ENCODE data around the gene NMU. TPM values are rescaled to one million over a fixed set of nuclear protein-coding genes. Genes with fewer than 3 reads are reported as not detected.

Gene NMU
- polyA plus RNA-seq, 1 donor (not counting 4 experiments of a cell fraction or from before 2014, with no cell fraction given), result 12.0 TPM

GRCh38 chr4:55613621-55614020, 22.5 kb downstream of the NMU start:
- no peaks in the 10 kb centered on the region for H3K79me2 ChIP-seq (ENCODE audit: control insufficient read depth, insufficient read depth, low read length)
- no peak overlapping the region for H2AFZ ChIP-seq (ENCODE audit: control insufficient read depth, low read length)
- H3K27me3 ChIP-seq (ENCODE audit: control insufficient read depth, extremely low read depth, insufficient read depth, low read length), result no peaks in the 10 kb centered on the region
- H4K20me1 ChIP-seq (ENCODE audit: control insufficient read depth, extremely low read depth, insufficient read depth, low read length), result no peaks in the 10 kb centered on the region
- DNase-seq (ENCODE audit: low read depth, low spot score), result no peak
- no peak overlapping the region for H3K4me3 ChIP-seq (ENCODE audit: control insufficient read depth in 2 of 3, extremely low read depth in 1 of 3, insufficient read depth in 2 of 3, low read depth in 1 of 3, low read length in 3 of 3)
- H3K9me3 ChIP-seq (ENCODE audit: control insufficient read depth, low read depth, low read length), result no peaks in the 10 kb centered on the region
- TF ChIP-seq EZH2 (IDR thresholded peaks at IDR 0.05; ENCODE audit: low read length) (no peak), CTCF (optimal IDR thresholded peaks at IDR 0.05 in 1 of 3, IDR thresholded peaks at IDR 0.05 in 1 of 3, conservative IDR thresholded peaks at IDR 0.05 in 1 of 3; ENCODE audit: extremely low read depth in 1 of 3, insufficient read depth in 2 of 3, low read length in 3 of 3) (no peak)
- no peaks in the 10 kb centered on the region for H3K9me1 ChIP-seq (ENCODE audit: control insufficient read depth, extremely low read depth, insufficient read depth, low read length)
- no peaks in the 10 kb centered on the region for H3K36me3 ChIP-seq (ENCODE audit: control insufficient read depth in 2 of 2, extremely low read depth in 1 of 2, insufficient read depth in 2 of 2, low read length in 2 of 2)
- H3K9ac ChIP-seq (ENCODE audit: control insufficient read depth, extremely low read depth, insufficient read depth, low read length), result no peak overlapping the region
- no peak overlapping the region for H3K4me2 ChIP-seq (ENCODE audit: control insufficient read depth, extremely low read depth, insufficient read depth, low read depth, low read length)
- FAIRE-seq, result no peak
- peaks cover 36% of the 10 kb centered on the region for H3K4me1 ChIP-seq (ENCODE audit: control insufficient read depth, extremely low read depth, insufficient read depth, low read length)
- H3K27ac ChIP-seq (ENCODE audit: control insufficient read depth, insufficient read depth, low read length), result no peak overlapping the region
- dilution Hi-C loops (cut with MboI; ENCODE audit: extremely low pct_ligation_motif_present, low sequenced_read_pairs), result no loop called here

- Histone ChIP-seq H3K9me3 (ENCODE audit: control insufficient read depth, low read depth, low read length) (no peaks in the 10 kb centered on the region), H3K79me2 (ENCODE audit: control insufficient read depth, insufficient read depth, low read length) (no peaks in the 10 kb centered on the region), H3K36me3 (ENCODE audit: control insufficient read depth in 2 of 2, extremely low read depth in 1 of 2, insufficient read depth in 2 of 2, low read length in 2 of 2) (no peaks in the 10 kb centered on the region), H3K4me1 (ENCODE audit: control insufficient read depth, extremely low read depth, insufficient read depth, low read length) (peaks cover 40% of the 10 kb centered on the region), H4K20me1 (ENCODE audit: control insufficient read depth, extremely low read depth, insufficient read depth, low read length) (no peaks in the 10 kb centered on the region), H3K27ac (ENCODE audit: control insufficient read depth, insufficient read depth, low read length) (peak overlapping the region; percentile 94), H3K9me1 (ENCODE audit: control insufficient read depth, extremely low read depth, insufficient read depth, low read length) (no peaks in the 10 kb centered on the region), H3K4me2 (ENCODE audit: control insufficient read depth, extremely low read depth, insufficient read depth, low read depth, low read length) (peak overlapping the region; percentile 8), H3K4me3 (ENCODE audit: control insufficient read depth in 2 of 3, extremely low read depth in 1 of 3, insufficient read depth in 2 of 3, low read depth in 1 of 3, low read length in 3 of 3) (no peak overlapping the region), H2AFZ (ENCODE audit: control insufficient read depth, low read length) (no peak overlapping the region), H3K27me3 (ENCODE audit: control insufficient read depth, extremely low read depth, insufficient read depth, low read length) (no peaks in the 10 kb centered on the region), H3K9ac (ENCODE audit: control insufficient read depth, extremely low read depth, insufficient read depth, low read length) (peak overlapping the region; percentile 1)
- dilution Hi-C loops (cut with MboI; ENCODE audit: extremely low pct_ligation_motif_present, low sequenced_read_pairs), result no loop called here
- TF ChIP-seq EZH2 (IDR thresholded peaks at IDR 0.05; ENCODE audit: low read length) (no peak), CTCF (optimal IDR thresholded peaks at IDR 0.05 in 1 of 3, IDR thresholded peaks at IDR 0.05 in 1 of 3, conservative IDR thresholded peaks at IDR 0.05 in 1 of 3; ENCODE audit: extremely low read depth in 1 of 3, insufficient read depth in 2 of 3, low read length in 3 of 3) (no peak)
- DNase-seq (ENCODE audit: low read depth, low spot score), result no peak
- no peak for FAIRE-seq
These were observed 23.8 kb downstream of the NMU start for GRCh38 chr4:55612341-55612740.
